ENCODE measurements around the gene C16orf87.

- TF ChIP-seq CTCF (IDR thresholded peaks at IDR 0.05) (no peak), POLR2A (IDR thresholded peaks at IDR 0.05) (no peak)
Measured at GRCh38 chr16:46746821-46747776, 83.9 kb downstream of the C16orf87 start.
